GM12872 (cell line): ENCODE data around the gene RGS10.

ENCODE experiments used
- CTCF ChIP-seq: IDR thresholded peaks from 3 replicates; pipeline ENCODE4 v1.5.1; 2011; ENCODE audit warnings: low read depth, mild to moderate bottlenecking, low read length, moderate library complexity; ENCODE audit not compliant: insufficient read depth

RGS10 gene

DNA sequence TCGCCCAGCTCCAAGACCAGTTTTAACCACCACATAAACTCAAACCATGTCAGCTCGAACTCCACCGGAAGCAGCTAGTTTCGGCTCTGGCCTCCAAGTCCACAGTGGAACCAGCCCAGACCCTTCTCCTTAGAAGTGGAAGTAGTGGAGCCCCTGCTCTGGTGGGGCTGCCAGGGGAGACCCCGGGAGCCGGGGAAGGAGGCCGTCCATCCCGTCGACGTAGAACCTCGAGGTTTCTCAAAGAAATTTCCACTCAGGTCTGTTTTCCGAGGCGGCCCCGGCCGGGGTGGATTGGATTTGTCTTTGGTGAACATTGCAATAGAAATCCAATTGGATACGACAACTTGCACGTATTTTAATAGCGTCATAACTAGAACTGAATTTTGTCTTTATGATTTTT lies 87.5 kb downstream of the RGS10 start:
- TF ChIP-seq CTCF, result no peak

DNA sequence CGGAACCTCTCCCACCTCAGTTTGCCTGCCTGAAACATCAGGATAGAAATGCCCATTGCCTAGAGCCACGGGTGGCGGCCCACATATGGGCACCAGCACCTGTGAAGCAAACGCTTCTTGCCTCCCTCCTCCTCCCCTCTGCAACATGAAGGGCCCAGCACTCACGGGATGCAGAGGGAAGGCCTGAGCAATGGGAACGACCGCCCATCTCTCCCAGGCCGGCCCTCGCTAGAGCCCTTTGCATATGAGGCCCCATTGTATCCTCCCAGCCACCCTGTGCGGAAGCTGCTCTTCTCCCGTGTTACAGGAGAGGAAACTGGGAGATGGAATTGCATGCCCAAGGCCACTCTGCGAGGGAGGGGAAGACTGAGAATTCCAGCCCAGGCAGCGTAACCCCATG lies 88.2 kb downstream of the RGS10 start:
- no peak for TF ChIP-seq CTCF

GRCh38 chr10:119453313-119453712 lies 89.2 kb downstream of the RGS10 start:
- no peak for TF ChIP-seq CTCF

DNA sequence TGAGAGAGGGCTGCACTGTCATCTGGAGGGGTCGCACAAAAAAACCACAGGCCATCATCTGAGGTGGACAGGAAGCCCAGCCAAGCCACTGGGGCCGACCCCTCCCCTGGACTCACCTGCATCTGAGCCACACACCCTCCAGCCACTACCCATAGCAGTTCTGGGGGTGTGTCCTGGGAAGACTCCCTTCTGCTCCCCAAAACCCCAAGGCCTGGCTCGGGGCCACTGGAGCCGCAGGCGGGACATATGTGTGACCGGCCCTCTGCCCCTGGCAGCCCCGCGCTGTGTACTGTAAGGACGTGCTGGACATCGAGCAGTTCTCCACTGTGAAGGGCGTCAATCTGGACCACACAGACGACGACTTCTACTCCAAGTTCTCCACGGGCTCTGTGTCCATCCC lies 90.1 kb downstream of the RGS10 start:
- no peak for TF ChIP-seq CTCF

DNA sequence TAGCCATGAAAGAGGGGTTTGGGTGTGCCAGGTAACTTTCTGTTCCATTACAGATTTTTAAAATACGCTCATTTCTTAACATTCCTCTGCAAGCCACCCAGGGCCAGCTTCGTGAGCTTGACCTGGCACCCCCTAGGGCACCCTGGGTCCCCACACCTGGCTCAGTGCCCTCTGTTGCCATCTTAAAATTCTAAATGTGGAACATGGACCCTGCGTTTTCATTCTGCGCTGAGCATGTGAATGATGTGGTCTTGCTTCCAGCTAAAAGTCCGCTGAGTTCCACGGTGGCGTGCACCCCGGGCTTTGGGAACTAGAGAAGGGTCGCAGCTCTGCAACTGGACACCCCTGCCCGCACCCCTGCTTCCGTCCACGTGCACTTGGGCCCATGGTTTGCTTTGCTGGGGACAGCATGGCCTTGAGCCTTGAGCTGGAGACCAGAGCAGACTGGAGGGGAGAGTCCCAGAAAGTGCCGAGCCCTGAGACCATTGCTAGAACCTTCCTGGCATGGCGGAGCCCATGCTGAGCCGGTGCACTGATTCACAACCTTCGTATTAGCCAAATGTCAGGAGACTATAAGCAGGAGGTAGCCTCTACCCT lies 91.1 kb downstream of the RGS10 start:
- TF ChIP-seq CTCF, result no peak

DNA sequence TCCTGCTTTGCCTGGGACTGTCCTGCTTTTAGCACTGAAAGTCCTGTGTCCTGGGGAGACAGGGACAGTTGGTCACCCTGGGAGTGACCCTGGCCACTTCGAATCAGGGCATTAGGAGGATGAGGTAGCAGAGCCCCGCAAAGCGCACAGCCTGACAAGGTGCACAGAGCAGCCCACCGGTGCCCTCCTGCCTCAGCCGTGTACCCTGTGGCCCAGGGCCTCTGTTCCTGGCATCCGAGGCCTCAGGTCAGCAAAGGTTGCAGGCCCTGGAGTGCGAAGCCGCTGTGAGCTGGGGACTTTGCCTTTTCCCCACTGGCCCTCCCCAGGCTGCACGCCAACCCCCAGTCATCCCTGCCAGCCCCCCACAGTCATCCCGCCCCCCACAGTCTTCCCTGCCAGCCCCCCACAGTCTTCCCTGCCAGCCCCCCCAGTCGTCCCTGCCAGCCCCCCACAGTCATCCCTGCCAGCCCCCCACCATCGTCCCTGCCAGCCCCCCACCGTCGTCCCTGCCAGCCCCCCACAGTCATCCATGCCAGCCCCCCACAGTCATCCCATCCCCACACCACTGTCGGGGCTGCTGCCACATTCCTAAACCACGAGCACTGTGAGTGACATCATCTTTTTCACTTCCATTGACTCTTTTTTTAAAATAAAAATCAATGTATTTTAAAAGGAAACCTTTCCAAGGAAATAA lies 91.8 kb downstream of the RGS10 start:
- TF ChIP-seq CTCF, result no peak
